Right lobe of liver (tissue), 6 donors: ENCODE results near the gene SMIM20. TPM values are rescaled to one million over a fixed set of nuclear protein-coding genes. Genes with fewer than 3 reads are reported as not detected.
"Not testable (repeated sequence)": the region's sequence is repeated elsewhere in the genome, so short reads cannot be mapped to it uniquely, and the experiment has no call there.

ENCODE experiments used
- ATAC-seq, 4 donors: fragments of 200-7000 bp; cut with Tn5 transposase; one replicate each; pipeline ENCODE4 v1.9.1; 2020; ENCODE audit warnings: mild to moderate bottlenecking in 4 of 4, moderate library complexity in 4 of 4
- DNase-seq, 3 donors: peaks; one replicate each; pipeline ENCODE4 v3.0.0-alpha.2; 2020
- H3K27ac ChIP-seq, 3 donors: fragments of 200-600 bp; one replicate each; pipeline ENCODE4 v1.8.0; 2022
- H3K27me3 ChIP-seq, 2 donors: fragments of 200-600 bp; one replicate each; pipeline ENCODE4 v1.8.0; 2022
- H3K36me3 ChIP-seq, 4 donors: fragments of 200-600 bp; sonication (generic) in 1 of 4; one replicate each; pipeline versions ENCODE4 v1.5.1 to v1.8.0; 2017 to 2022; ENCODE audit warnings: control low read depth in 1 of 4
- H3K4me1 ChIP-seq, 4 donors: fragments of 200-600 bp; sonication (generic) in 1 of 4; one replicate each; pipeline versions ENCODE4 v1.5.1 to v1.8.0; 2017 to 2022; ENCODE audit warnings: control low read depth in 1 of 4
- H3K4me3 ChIP-seq, 3 donors: fragments of 200-600 bp; one replicate each; pipeline ENCODE4 v1.8.0; 2022
- H3K9me3 ChIP-seq, 4 donors: fragments of 200-600 bp; sonication (generic) in 1 of 4; one replicate each; pipeline versions ENCODE4 v1.5.1 to v1.8.0; 2017 to 2022; ENCODE audit warnings: control low read depth in 1 of 4
- CTCF ChIP-seq, 4 donors: fragments of 200-600 bp in 3 of 4; fragments of 450-650 bp in 1 of 4; IDR thresholded peaks; one replicate each; pipeline versions ENCODE4 v1.5.1 to v1.8.0; 2016 to 2022; ENCODE audit warnings: antibody characterized with exemption in 4 of 4, mild to moderate bottlenecking in 2 of 4
- POLR2A ChIP-seq: fragments of 450-650 bp; IDR thresholded peaks from one replicate; pipeline ENCODE4 v1.6.1; 2017; ENCODE audit warnings: antibody characterized with exemption, mild to moderate bottlenecking
- whole genome bisulfite sequencing: methylation state at CpG from one replicate; pipeline ENCODE4 v1.1.6; 2018; ENCODE audit warnings: low coverage, low lambda C conversion rate; ENCODE audit not compliant: insufficient coverage; ENCODE audit errors: missing lambda C conversion rate; 5-methylcytosine and 5-hydroxymethylcytosine counted together
- intact Hi-C, 2 donors: fragments of 100-400 bp; cut with DNase I; formaldehyde crosslinking; loops; one replicate each; pipeline versions ENCODE4 v1.11.2 to v1.14.1; 2022
- total RNA-seq, 6 experiments: library from RNA; depleted of rRNA in 2 of 6; stranded (reverse); fragments of >200 nt in 2 of 6; fragmentation: NEBNext Ultra II Directional in 3 of 6; extraction: Animal tissue kit (Norgen Biotek cat#: 25700) in 3 of 6; gene quantifications; one replicate each; pipeline versions ENCODE4 v1.1.0 to v1.2.4, GENCODE V29; 2016 to 2023
- donor health status: DM: no; HTN: yes; CAD: no.
- donor health status: DM: no; HTN: no; CAD: no.
- donor health status: DM: no; HTN: no; CAD: no.
- donor health status: DM: no; HTN: yes; CAD: no.
- donor health status: DM: no; HTN: yes; CAD: no.

Gene SMIM20
- total RNA-seq, 6 experiments from 2014 or later, result 16.0 to 32.5 (median 21.9) TPM

GRCh38 chr4:25905371-25905770 is 8.6 kb upstream of the SMIM20 start:
- no peaks in the 10 kb centered on the region for H3K36me3 ChIP-seq
- H3K27ac ChIP-seq, result no peak overlapping the region
- WGBS, result 94% methylated on average over 4 of the region's 4 CpGs
- no peaks in the 10 kb centered on the region for H3K9me3 ChIP-seq
- DNase-seq (no peak), ATAC-seq (no peak)
- no peaks in the 10 kb centered on the region for H3K27me3 ChIP-seq
- TF ChIP-seq CTCF (IDR thresholded peaks at IDR 0.05), result no peak
- TF ChIP-seq POLR2A, result no peak
- H3K4me3 ChIP-seq, result no peak overlapping the region
- intact Hi-C loops, result no loop called here
- no peaks in the 10 kb centered on the region for H3K4me1 ChIP-seq

- H3K9me3 ChIP-seq, H3K4me1 ChIP-seq, H3K4me3 ChIP-seq, H3K27ac ChIP-seq, ATAC-seq, H3K36me3 ChIP-seq, intact Hi-C loops, DNase-seq, H3K27me3 ChIP-seq: not testable (repeated sequence)
- 84% methylated on average over 3 of the region's 11 CpGs for WGBS
Observed at GRCh38 chr4:25906113-25906512, 7.9 kb upstream of the SMIM20 start.

GRCh38 chr4:25908491-25908901 is 5.5 kb upstream of the SMIM20 start:
- H3K9me3 ChIP-seq, result no peaks in the 10 kb centered on the region
- WGBS, result 31% methylated on average over 4 of the region's 5 CpGs
- ATAC-seq (no peak), DNase-seq (no peak)
- H3K4me3 ChIP-seq, result no peak overlapping the region
- TF ChIP-seq POLR2A, result no peak
- no peak for TF ChIP-seq CTCF (IDR thresholded peaks at IDR 0.05)
- no peaks in the 10 kb centered on the region for H3K4me1 ChIP-seq
- intact Hi-C loops, result no loop called here
- H3K36me3 ChIP-seq, result no peaks in the 10 kb centered on the region
- no peaks in the 10 kb centered on the region for H3K27me3 ChIP-seq
- H3K27ac ChIP-seq, result no peak overlapping the region

GRCh38 chr4:25911356-25911755 is 2.7 kb upstream of the SMIM20 start:
- no peaks in the 10 kb centered on the region for H3K4me1 ChIP-seq
- intact Hi-C loops, result no loop called here
- no peak for DNase-seq
- TF ChIP-seq POLR2A, result no peak
- TF ChIP-seq CTCF (IDR thresholded peaks at IDR 0.05), result no peak
- no peak overlapping the region for H3K27ac ChIP-seq
- 74% methylated on average over 2 of the region's 6 CpGs for WGBS
- no peaks in the 10 kb centered on the region for H3K9me3 ChIP-seq
- H3K27me3 ChIP-seq, result no peaks in the 10 kb centered on the region
- ATAC-seq, result no peak
- no peak overlapping the region for H3K4me3 ChIP-seq
- H3K36me3 ChIP-seq, result no peaks in the 10 kb centered on the region

- peak; percentile 41 to 59 (median 55) for DNase-seq
- Histone ChIP-seq H3K27me3 (no peaks in the 10 kb centered on the region), H3K36me3 (no peaks in the 10 kb centered on the region), H3K9me3 (no peaks in the 10 kb centered on the region), H3K27ac (peak overlapping the region; percentile 29 to 55 (median 40)), H3K4me3 (peak overlapping the region; percentile 46 to 77 (median 67)), H3K4me1 (no peaks in the 10 kb centered on the region)
- ATAC-seq, result peak in 2 of 4 donors; percentile 2 to 3
- TF ChIP-seq CTCF (IDR thresholded peaks at IDR 0.05), result no peak
- no peak for TF ChIP-seq POLR2A
- 6% methylated on average over 20 of the region's 26 CpGs for WGBS
- intact Hi-C loops, result no loop called here
Observed at GRCh38 chr4:25913056-25913850, 767 bp upstream of the SMIM20 start.
